Activated T-cell treated with anti-CD3 and anti-CD28 coated beads, Interleukin-2, amount 50 U/mL, for 4 hours (primary cell): ENCODE results near the gene ANKRD62. TPM values are rescaled to one million over a fixed set of nuclear protein-coding genes. Genes with fewer than 3 reads are reported as not detected.
"Not testable (repeated sequence)": the region's sequence is repeated elsewhere in the genome, so short reads cannot be mapped to it uniquely, and the experiment has no call there.

Experiments used
- ATAC-seq, 2 donors: fragments of 200-7000 bp; cut with Tn5 transposase; one replicate each; pipeline ENCODE4 v1.10.0; 2021
- DNase-seq: peaks from one replicate; pipeline ENCODE4 v3.0.0-alpha.2; 2020
- H3K27me3 Mint-ChIP-seq: one replicate; pipeline ENCODE4 v1.8.0; 2021; ENCODE audit warnings: low read depth, mixed read lengths
- H3K36me3 Mint-ChIP-seq: one replicate; pipeline ENCODE4 v1.8.0; 2022; ENCODE audit warnings: mixed read lengths; ENCODE audit not compliant: insufficient read depth
- H3K4me1 Mint-ChIP-seq: one replicate; pipeline ENCODE4 v1.8.0; 2021; ENCODE audit warnings: low read depth, mixed read lengths
- H3K4me3 Mint-ChIP-seq: one replicate; pipeline ENCODE4 v1.8.0; 2021; ENCODE audit warnings: mild to moderate bottlenecking, moderate library complexity, mixed read lengths
- H3K9me3 Mint-ChIP-seq: one replicate; pipeline ENCODE4 v1.8.0; 2021; ENCODE audit warnings: mixed read lengths
- total RNA-seq, 3 donors: library from RNA; stranded (reverse); gene quantifications; one replicate each; pipeline ENCODE4 v1.2.1, GENCODE V29; 2021

The ANKRD62 gene
- total RNA-seq, 3 donors from 2014 or later, result not detected

- Mint-ChIP-seq H3K9me3 (no peaks in the 10 kb centered on the region), H3K4me3 (no peak overlapping the region), H3K36me3 (no peaks in the 10 kb centered on the region), H3K4me1 (no peaks in the 10 kb centered on the region), H3K27me3 (peaks cover 3% of the 10 kb centered on the region)
- DNase-seq (no peak), ATAC-seq (no peak)
Measured at GRCh38 chr18:12059334-12060181, 34.1 kb upstream of the ANKRD62 start.

- no peak for ATAC-seq
- H3K4me3 Mint-ChIP-seq, result no peak overlapping the region
- no peaks in the 10 kb centered on the region for H3K4me1 Mint-ChIP-seq
- no peaks in the 10 kb centered on the region for H3K36me3 Mint-ChIP-seq
- H3K9me3 Mint-ChIP-seq, result no peaks in the 10 kb centered on the region
- no peak for DNase-seq
- H3K27me3 Mint-ChIP-seq, result peaks cover 3% of the 10 kb centered on the region
Measured at GRCh38 chr18:12060182-12060870, 33.3 kb upstream of the ANKRD62 start.

GRCh38 chr18:12061685-12062084 is 32.0 kb upstream of the ANKRD62 start:
- H3K36me3 Mint-ChIP-seq, result no peaks in the 10 kb centered on the region
- ATAC-seq, result no peak
- no peak for DNase-seq
- H3K4me3 Mint-ChIP-seq, result no peak overlapping the region
- H3K4me1 Mint-ChIP-seq, result no peaks in the 10 kb centered on the region
- no peaks in the 10 kb centered on the region for H3K9me3 Mint-ChIP-seq
- H3K27me3 Mint-ChIP-seq, result peaks cover 3% of the 10 kb centered on the region

- DNase-seq (no peak), ATAC-seq (no peak)
- Mint-ChIP-seq H3K9me3 (no peaks in the 10 kb centered on the region), H3K27me3 (peaks cover 3% of the 10 kb centered on the region), H3K36me3 (no peaks in the 10 kb centered on the region), H3K4me1 (no peaks in the 10 kb centered on the region), H3K4me3 (no peak overlapping the region)
Measured at GRCh38 chr18:12062974-12063373, 30.7 kb upstream of the ANKRD62 start.

GRCh38 chr18:12064086-12064763 is 29.4 kb upstream of the ANKRD62 start:
- peaks cover 3% of the 10 kb centered on the region for H3K27me3 Mint-ChIP-seq
- DNase-seq (no peak), ATAC-seq (no peak)
- no peaks in the 10 kb centered on the region for H3K36me3 Mint-ChIP-seq
- no peak overlapping the region for H3K4me3 Mint-ChIP-seq
- H3K9me3 Mint-ChIP-seq, result no peaks in the 10 kb centered on the region
- no peaks in the 10 kb centered on the region for H3K4me1 Mint-ChIP-seq

- ATAC-seq, result no peak
- H3K4me3 Mint-ChIP-seq, result no peak overlapping the region
- no peak for DNase-seq
- H3K36me3 Mint-ChIP-seq, result no peaks in the 10 kb centered on the region
- H3K27me3 Mint-ChIP-seq, result peaks cover 3% of the 10 kb centered on the region
- H3K9me3 Mint-ChIP-seq, result no peaks in the 10 kb centered on the region
- no peaks in the 10 kb centered on the region for H3K4me1 Mint-ChIP-seq
Measured at GRCh38 chr18:12065397-12065796, 28.2 kb upstream of the ANKRD62 start.

- H3K27me3 Mint-ChIP-seq, result peaks cover 1% of the 10 kb centered on the region
- DNase-seq, result no peak
Measured at GRCh38 chr18:12066910-12067511, 26.6 kb upstream of the ANKRD62 start.

GRCh38 chr18:12067671-12068070 is 26.0 kb upstream of the ANKRD62 start:
- H3K4me3 Mint-ChIP-seq, result no peak overlapping the region
- H3K36me3 Mint-ChIP-seq, result no peaks in the 10 kb centered on the region
- H3K9me3 Mint-ChIP-seq, result no peaks in the 10 kb centered on the region
- ATAC-seq, result no peak
- DNase-seq, result no peak
- H3K4me1 Mint-ChIP-seq, result no peaks in the 10 kb centered on the region
- peaks cover 1% of the 10 kb centered on the region for H3K27me3 Mint-ChIP-seq

More at GRCh38 chr18:12066910-12067511, 26.6 kb upstream of the ANKRD62 start:
- no peak for ATAC-seq
- Mint-ChIP-seq H3K4me3 (no peak overlapping the region), H3K36me3 (no peaks in the 10 kb centered on the region), H3K9me3 (no peaks in the 10 kb centered on the region), H3K4me1 (no peaks in the 10 kb centered on the region)

- H3K4me1 Mint-ChIP-seq, ATAC-seq, H3K36me3 Mint-ChIP-seq, DNase-seq, H3K27me3 Mint-ChIP-seq, H3K4me3 Mint-ChIP-seq, H3K9me3 Mint-ChIP-seq: not testable (repeated sequence)
Measured at GRCh38 chr18:12068316-12068949, 25.2 kb upstream of the ANKRD62 start.

- Mint-ChIP-seq H3K4me3 (no peak overlapping the region), H3K4me1 (no peaks in the 10 kb centered on the region), H3K9me3 (no peaks in the 10 kb centered on the region), H3K36me3 (no peaks in the 10 kb centered on the region), H3K27me3 (peaks cover 8% of the 10 kb centered on the region)
- ATAC-seq, result no peak
- no peak for DNase-seq
Measured at GRCh38 chr18:12068950-12069320, 24.7 kb upstream of the ANKRD62 start.

- not testable (repeated sequence) for ATAC-seq, H3K4me1 Mint-ChIP-seq, DNase-seq, H3K36me3 Mint-ChIP-seq, H3K9me3 Mint-ChIP-seq, H3K27me3 Mint-ChIP-seq, H3K4me3 Mint-ChIP-seq
Measured at GRCh38 chr18:12071066-12071465, 22.6 kb upstream of the ANKRD62 start.

- DNase-seq, result no peak
- H3K9me3 Mint-ChIP-seq, result no peaks in the 10 kb centered on the region
- no peak for ATAC-seq
- peaks cover 8% of the 10 kb centered on the region for H3K27me3 Mint-ChIP-seq
- H3K4me3 Mint-ChIP-seq, result no peak overlapping the region
- H3K36me3 Mint-ChIP-seq, result no peaks in the 10 kb centered on the region
- no peaks in the 10 kb centered on the region for H3K4me1 Mint-ChIP-seq
Measured at GRCh38 chr18:12072996-12073395, 20.6 kb upstream of the ANKRD62 start.

GRCh38 chr18:12074736-12075135 is 18.9 kb upstream of the ANKRD62 start:
- H3K27me3 Mint-ChIP-seq, result peaks cover 13% of the 10 kb centered on the region
- ATAC-seq, result no peak
- H3K4me3 Mint-ChIP-seq, result no peak overlapping the region
- H3K36me3 Mint-ChIP-seq, result no peaks in the 10 kb centered on the region
- no peaks in the 10 kb centered on the region for H3K9me3 Mint-ChIP-seq
- H3K4me1 Mint-ChIP-seq, result no peaks in the 10 kb centered on the region
- DNase-seq, result no peak
